ENCODE results near the gene LIPT2. TPM values are rescaled to one million over a fixed set of nuclear protein-coding genes. Genes with fewer than 3 reads are reported as not detected.

Gene LIPT2
- polyA plus RNA-seq, 3 donors from 2014 or later: 6.4 to 13.4 (median 9.7) TPM

GRCh38 chr11:74487875-74488274, 5.6 kb downstream of the LIPT2 start:
- DNase-seq: no peak
- H3K9me3 Mint-ChIP-seq: no peaks in the 10 kb centered on the region
- peaks cover 8 to 12% of the 10 kb centered on the region in 2 donors for H3K4me1 Mint-ChIP-seq
- H3K27ac Mint-ChIP-seq: no peak overlapping the region
- H3K27me3 Mint-ChIP-seq (ENCODE audit: low read depth in 3 of 3): peaks cover 2 to 3% (median 2%) of the 10 kb centered on the region in 3 donors
- H3K4me3 Mint-ChIP-seq: no peak overlapping the region
- H3K36me3 Mint-ChIP-seq: no peaks in the 10 kb centered on the region

DNA sequence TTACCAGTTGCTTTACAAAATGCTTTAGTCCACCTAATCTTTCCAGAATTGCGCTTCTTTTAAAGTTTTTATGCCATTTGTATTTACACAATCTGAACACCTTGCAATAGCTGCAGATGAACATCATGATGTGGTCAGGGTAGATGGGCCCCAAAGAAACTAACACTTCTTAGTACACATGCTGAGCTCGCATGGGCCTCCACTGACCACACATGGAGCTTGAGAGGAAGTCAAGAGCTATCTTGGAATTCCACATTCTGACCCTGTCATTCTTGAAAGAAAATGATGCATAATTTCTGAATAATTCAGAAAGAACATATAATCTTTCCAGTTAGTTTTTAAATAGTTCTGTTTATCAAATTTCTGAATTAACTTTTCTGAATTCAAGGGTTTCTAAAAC, 7.7 kb downstream of the LIPT2 start:
- Mint-ChIP-seq H3K4me1 (no peaks in the 10 kb centered on the region), H3K9me3 (no peaks in the 10 kb centered on the region), H3K4me3 (no peak overlapping the region), H3K36me3 (no peaks in the 10 kb centered on the region), H3K27me3 (ENCODE audit: low read depth in 3 of 3) (peaks cover 2 to 5% (median 2%) of the 10 kb centered on the region in 3 donors), H3K27ac (no peak overlapping the region)
- DNase-seq: no peak

DNA sequence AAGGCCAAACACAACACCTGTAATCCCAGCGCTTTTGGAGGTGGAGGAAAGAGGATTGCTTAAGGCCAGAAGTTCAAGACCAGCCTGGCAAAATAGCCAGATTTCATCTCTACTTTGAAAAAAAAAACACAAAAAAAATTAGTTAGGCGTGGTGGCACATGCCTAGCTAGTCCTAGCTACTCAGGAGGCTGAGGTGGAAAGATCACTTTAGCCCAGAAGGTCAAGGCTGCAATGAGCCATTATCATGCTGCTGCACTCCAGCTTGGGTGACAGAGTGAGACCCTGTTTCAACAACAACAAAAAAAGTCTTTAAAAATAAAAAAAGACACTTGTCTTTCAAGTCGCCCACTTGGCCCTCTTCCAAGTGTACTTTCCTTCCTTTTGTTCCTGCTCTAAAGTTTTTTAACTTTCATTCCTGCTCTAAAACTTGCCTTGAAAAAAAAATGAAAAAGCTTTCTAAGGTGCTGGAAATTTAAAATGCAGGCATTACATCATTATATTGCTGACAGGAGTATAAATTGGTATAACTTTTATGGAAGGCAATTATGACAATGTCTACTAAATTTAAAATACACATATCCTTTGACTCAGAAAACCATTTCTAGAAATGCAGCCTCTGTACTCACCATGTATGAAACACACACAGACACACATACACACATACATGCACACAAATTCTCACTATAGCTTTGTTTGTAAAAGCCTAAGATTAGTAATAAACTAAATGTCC, 12.7 kb downstream of the LIPT2 start:
- Mint-ChIP-seq H3K27me3 (ENCODE audit: low read depth in 3 of 3) (peaks cover 0 to 7% (median 1%) of the 10 kb centered on the region in 3 donors), H3K9me3 (no peaks in the 10 kb centered on the region), H3K27ac (no peak overlapping the region), H3K4me1 (no peaks in the 10 kb centered on the region), H3K4me3 (no peak overlapping the region), H3K36me3 (no peaks in the 10 kb centered on the region)
- no peak for DNase-seq

DNA sequence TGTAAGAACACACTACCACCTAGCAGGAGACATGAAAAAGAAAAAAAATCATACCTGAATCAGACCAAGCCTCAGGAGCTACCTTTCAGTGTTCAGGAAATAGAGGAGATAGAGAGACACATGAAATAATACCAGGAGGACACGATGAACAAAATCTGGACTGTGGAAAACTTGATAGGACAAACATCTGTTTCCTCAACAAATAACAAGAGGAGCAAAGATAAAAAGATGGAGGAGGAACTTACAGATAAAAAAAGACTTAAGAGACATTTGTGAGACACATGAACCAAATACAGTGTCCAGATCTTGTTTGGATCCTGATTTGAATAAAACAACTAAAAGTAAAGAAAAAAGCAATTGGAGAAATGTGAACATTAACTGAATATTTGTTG, 13.8 kb downstream of the LIPT2 start:
- Mint-ChIP-seq H3K36me3 (no peaks in the 10 kb centered on the region), H3K9me3 (no peaks in the 10 kb centered on the region), H3K4me3 (no peak overlapping the region), H3K4me1 (no peaks in the 10 kb centered on the region), H3K27me3 (ENCODE audit: low read depth in 3 of 3) (peaks cover 0 to 7% (median 3%) of the 10 kb centered on the region in 3 donors), H3K27ac (no peak overlapping the region)
- no peak for DNase-seq

GRCh38 chr11:74478877-74479731, 14.4 kb downstream of the LIPT2 start:
- Mint-ChIP-seq H3K9me3 (no peaks in the 10 kb centered on the region), H3K36me3 (no peaks in the 10 kb centered on the region), H3K27ac (no peak overlapping the region), H3K27me3 (ENCODE audit: low read depth in 3 of 3) (peaks cover 0 to 7% (median 3%) of the 10 kb centered on the region in 3 donors), H3K4me3 (no peak overlapping the region), H3K4me1 (no peaks in the 10 kb centered on the region)
- DNase-seq: no peak

DNA sequence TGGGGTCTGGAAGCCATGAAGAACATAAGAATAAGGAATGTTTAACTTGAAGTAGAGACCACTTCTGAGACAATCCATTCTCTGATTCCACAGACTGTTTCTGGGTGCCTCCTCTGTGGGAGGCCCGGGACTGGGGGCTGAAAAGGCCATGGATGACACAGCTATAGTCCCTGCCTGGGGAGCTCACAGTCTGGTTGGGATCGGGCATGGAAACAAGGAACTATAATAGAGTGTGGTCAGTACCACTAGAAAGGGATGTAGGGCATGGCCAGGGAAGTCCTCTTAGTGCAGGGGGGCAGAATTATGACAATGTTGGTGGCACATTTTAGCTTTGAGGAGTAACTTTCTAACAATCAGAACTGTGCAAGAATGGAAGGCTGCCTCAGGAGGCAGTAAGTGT, 17.0 kb downstream of the LIPT2 start:
- Mint-ChIP-seq H3K27ac (peak overlapping the region in 1 of 6 donors; percentile 19), H3K4me3 (no peak overlapping the region), H3K4me1 (no peaks in the 10 kb centered on the region), H3K36me3 (no peaks in the 10 kb centered on the region), H3K9me3 (no peaks in the 10 kb centered on the region), H3K27me3 (ENCODE audit: low read depth in 3 of 3) (peaks cover 0 to 11% (median 3%) of the 10 kb centered on the region in 3 donors)
- no peak for DNase-seq

DNA sequence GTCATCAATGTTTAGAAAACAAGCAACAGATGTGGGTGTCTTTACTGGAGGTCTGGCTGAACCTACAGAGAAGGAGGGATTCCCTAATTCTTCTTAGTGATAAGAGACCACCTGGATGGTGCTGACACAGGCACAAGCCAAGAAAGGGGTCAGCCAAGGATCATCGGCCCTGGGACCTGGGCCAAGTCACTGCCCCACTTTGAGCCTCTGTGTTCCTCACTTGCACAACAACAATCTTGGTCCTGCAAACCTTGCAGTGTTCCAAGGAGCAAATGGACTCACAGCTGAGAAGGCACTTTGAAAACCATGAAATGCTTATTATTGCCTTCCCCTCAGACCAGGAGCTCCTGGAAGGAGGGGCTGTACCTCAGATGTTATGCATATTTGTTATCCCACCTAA, 19.2 kb downstream of the LIPT2 start:
- no peak overlapping the region for H3K27ac Mint-ChIP-seq
- no peak for DNase-seq
- H3K36me3 Mint-ChIP-seq: no peaks in the 10 kb centered on the region
- no peaks in the 10 kb centered on the region for H3K9me3 Mint-ChIP-seq
- no peak overlapping the region for H3K4me3 Mint-ChIP-seq
- no peaks in the 10 kb centered on the region for H3K4me1 Mint-ChIP-seq
- peaks cover 0 to 11% (median 5%) of the 10 kb centered on the region in 3 donors for H3K27me3 Mint-ChIP-seq (ENCODE audit: low read depth in 3 of 3)

GRCh38 chr11:74473382-74474173, 19.9 kb downstream of the LIPT2 start:
- Mint-ChIP-seq H3K4me1 (no peaks in the 10 kb centered on the region), H3K27me3 (ENCODE audit: low read depth in 3 of 3) (peaks cover 0 to 11% (median 11%) of the 10 kb centered on the region in 3 donors), H3K4me3 (no peak overlapping the region), H3K27ac (no peak overlapping the region), H3K9me3 (no peaks in the 10 kb centered on the region), H3K36me3 (no peaks in the 10 kb centered on the region)
- DNase-seq: no peak

DNA sequence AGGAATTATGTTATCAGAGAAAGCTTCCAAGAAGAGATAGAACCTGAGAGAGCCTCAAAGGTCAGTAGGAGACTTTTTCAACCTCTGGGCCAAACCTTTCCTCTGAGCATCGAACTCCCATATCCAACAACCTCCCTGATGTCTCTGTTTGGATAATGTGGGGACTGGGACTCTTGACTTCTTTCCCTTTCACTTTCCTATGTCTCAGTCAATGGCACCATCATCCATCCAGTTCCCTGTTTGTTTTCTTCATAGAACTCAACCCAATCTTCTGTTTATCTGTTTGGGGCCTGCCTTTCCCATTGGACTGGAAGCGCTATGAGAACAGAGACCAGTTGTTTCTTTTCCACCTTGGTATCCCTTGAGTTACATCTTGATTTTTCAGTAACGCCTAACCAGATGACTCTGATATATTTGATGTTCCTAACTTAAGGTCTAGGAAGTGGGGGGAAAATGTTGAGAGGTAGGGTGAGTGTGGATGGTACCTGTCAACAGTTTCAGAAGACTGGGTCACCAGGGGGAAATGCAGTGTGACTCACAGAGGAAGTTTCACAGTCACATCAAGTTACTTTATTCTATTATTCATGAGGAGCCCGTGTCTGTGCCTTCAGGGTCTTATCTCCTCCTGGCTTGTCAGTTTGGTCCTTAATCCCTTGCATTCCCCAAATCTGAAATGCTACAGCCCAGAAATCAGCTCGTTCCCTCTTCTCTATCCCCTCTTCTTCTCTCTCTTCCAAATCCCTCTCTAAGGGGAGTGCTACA, 21.7 kb downstream of the LIPT2 start:
- Mint-ChIP-seq H3K27me3 (ENCODE audit: low read depth in 3 of 3) (peaks cover 4 to 16% (median 11%) of the 10 kb centered on the region in 3 donors), H3K9me3 (no peaks in the 10 kb centered on the region), H3K27ac (no peak overlapping the region), H3K36me3 (peaks cover 0 to 5% (median 0%) of the 10 kb centered on the region in 3 donors), H3K4me3 (no peak overlapping the region), H3K4me1 (no peaks in the 10 kb centered on the region)
- DNase-seq: no peak

GRCh38 chr11:74471037-74471436, 22.5 kb downstream of the LIPT2 start:
- no peak overlapping the region for H3K4me3 Mint-ChIP-seq

DNA sequence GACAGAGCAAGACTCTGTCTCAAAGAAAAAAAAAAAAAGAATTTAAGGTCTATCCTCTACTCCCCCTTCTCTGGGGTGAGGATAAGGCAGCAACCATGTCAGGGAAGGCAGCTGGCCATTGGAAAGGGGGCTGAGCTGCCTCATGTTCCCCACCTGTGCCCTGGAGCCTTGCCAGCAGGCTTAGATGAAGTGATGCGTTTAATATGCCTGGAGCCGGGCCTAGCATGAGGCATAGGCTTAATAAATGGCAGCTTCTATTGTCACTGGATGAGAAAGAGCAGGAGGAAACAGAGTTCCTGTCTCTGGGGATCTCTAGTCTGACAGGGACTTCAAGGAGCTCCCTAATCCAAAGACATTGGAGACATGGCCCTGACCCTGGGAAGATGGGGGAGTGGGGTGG, 23.0 kb downstream of the LIPT2 start:
- Mint-ChIP-seq H3K9me3 (no peaks in the 10 kb centered on the region), H3K36me3 (peaks cover 0 to 5% (median 0%) of the 10 kb centered on the region in 3 donors), H3K4me3 (no peak overlapping the region)

More at GRCh38 chr11:74471037-74471436, 22.5 kb downstream of the LIPT2 start:
- peaks cover 0 to 5% (median 0%) of the 10 kb centered on the region in 3 donors for H3K36me3 Mint-ChIP-seq
- H3K27ac Mint-ChIP-seq: no peak overlapping the region
- peaks cover 7 to 14% (median 13%) of the 10 kb centered on the region in 3 donors for H3K27me3 Mint-ChIP-seq (ENCODE audit: low read depth in 3 of 3)
- no peak for DNase-seq
- H3K4me1 Mint-ChIP-seq: peaks cover 0 to 2% of the 10 kb centered on the region in 2 donors
- H3K9me3 Mint-ChIP-seq: no peaks in the 10 kb centered on the region

DNA sequence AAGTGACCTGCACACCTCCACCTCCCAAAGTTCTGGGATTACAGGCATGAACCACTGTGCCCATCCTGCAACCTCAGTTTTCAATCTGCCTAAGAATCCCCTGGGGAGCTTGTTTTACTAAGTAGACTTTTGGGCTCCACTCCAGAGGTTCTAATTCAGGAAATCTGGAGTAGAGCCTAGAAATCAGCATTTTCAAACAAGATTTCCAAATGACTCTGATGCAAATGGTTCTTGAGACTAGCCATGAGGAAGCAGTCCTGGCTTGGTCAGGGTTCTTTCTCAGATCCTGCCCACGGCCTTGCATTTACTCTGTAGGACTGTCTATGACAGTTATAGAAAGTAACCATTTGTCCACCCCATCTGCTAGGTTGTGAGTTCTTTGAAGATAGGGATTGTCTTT, 24.6 kb downstream of the LIPT2 start:
- DNase-seq: no peak
- H3K36me3 Mint-ChIP-seq: peaks cover 0 to 5% (median 0%) of the 10 kb centered on the region in 3 donors
- H3K27ac Mint-ChIP-seq: no peak overlapping the region
- H3K27me3 Mint-ChIP-seq (ENCODE audit: low read depth in 3 of 3): peaks cover 8 to 14% (median 13%) of the 10 kb centered on the region in 3 donors
- H3K4me3 Mint-ChIP-seq: no peak overlapping the region
- peaks cover 0 to 2% of the 10 kb centered on the region in 2 donors for H3K4me1 Mint-ChIP-seq
- H3K9me3 Mint-ChIP-seq: no peaks in the 10 kb centered on the region

More for the DNA sequence above, 23.0 kb downstream of the LIPT2 start:
- Mint-ChIP-seq H3K4me1 (peaks cover 0 to 2% of the 10 kb centered on the region in 2 donors), H3K27ac (no peak overlapping the region), H3K27me3 (ENCODE audit: low read depth in 3 of 3) (peaks cover 7 to 15% (median 13%) of the 10 kb centered on the region in 3 donors)
- DNase-seq: no peak

DNA sequence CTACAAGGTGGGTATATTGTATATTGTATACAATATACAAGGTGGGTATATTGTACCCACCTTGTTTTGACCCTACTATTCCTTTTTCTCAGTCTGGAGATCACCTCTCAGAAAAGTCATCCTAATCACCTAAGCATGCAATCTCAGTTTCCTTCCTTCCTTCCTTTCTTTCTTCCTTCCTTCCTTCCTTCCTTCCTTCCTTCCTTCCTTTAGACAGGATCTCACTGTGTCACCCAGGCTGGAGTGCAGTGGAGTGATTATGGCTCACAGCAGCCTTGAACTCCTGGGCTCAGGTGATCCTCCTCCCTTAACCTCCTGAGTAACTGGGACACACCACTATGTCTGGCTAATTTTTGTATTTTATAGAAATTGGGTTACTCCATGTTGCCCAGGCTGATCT, 25.0 kb downstream of the LIPT2 start:
- H3K9me3 Mint-ChIP-seq: no peaks in the 10 kb centered on the region
- peaks cover 0 to 2% of the 10 kb centered on the region in 2 donors for H3K4me1 Mint-ChIP-seq
- peaks cover 0 to 5% (median 0%) of the 10 kb centered on the region in 3 donors for H3K36me3 Mint-ChIP-seq
- H3K4me3 Mint-ChIP-seq: no peak overlapping the region
- peaks cover 8 to 16% (median 13%) of the 10 kb centered on the region in 3 donors for H3K27me3 Mint-ChIP-seq (ENCODE audit: low read depth in 3 of 3)
- H3K27ac Mint-ChIP-seq: no peak overlapping the region
- no peak for DNase-seq
